MCF 10A (cell line): ENCODE results near the gene CYTH1. TPM values are rescaled to one million over a fixed set of nuclear protein-coding genes. Genes with fewer than 3 reads are reported as not detected.

Experiments
- BruUV-seq: library from RNA; stranded (reverse); fragments of 400-500 nt; replicated peaks from 2 replicates; lab custom pipeline; 2021; lab: Mats Ljungman, UMichigan
- CTCF ChIA-PET: fragments of 300-600 bp; sonication (Branson Sonifier 250); formaldehyde crosslinking; extraction: SDS; loops from one replicate; lab custom pipeline; 2021; ENCODE audit warnings: antibody characterized with exemption, inconsistent platforms; lab: Yijun Ruan, JAX
- POLR2A ChIA-PET: fragments of 300-600, 350-650 bp; sonication (Branson Sonifier 250); formaldehyde crosslinking; extraction: SDS; loops from one replicate; lab custom pipeline; 2020; ENCODE audit warnings: antibody characterized with exemption, inconsistent platforms; lab: Yijun Ruan, JAX
- DNase-seq: peaks from one replicate; pipeline ENCODE4 v3.0.0-alpha.2; 2018; ENCODE audit not compliant: unreplicated experiment
- H3K27ac Mint-ChIP-seq: one replicate; pipeline ENCODE4 v1.8.0; 2022; ENCODE audit warnings: mild to moderate bottlenecking, low read depth, mixed read lengths; ENCODE audit not compliant: unreplicated experiment
- H3K27me3 Mint-ChIP-seq: one replicate; pipeline ENCODE4 v1.8.0; 2022; ENCODE audit warnings: mixed read lengths; ENCODE audit not compliant: insufficient read depth, unreplicated experiment
- H3K36me3 Mint-ChIP-seq: one replicate; pipeline ENCODE4 v1.8.0; 2022; ENCODE audit warnings: mild to moderate bottlenecking, moderate library complexity, mixed read lengths; ENCODE audit not compliant: insufficient read depth, unreplicated experiment
- H3K4me1 Mint-ChIP-seq: one replicate; pipeline ENCODE4 v1.8.0; 2022; ENCODE audit warnings: mixed read lengths; ENCODE audit not compliant: insufficient read depth, unreplicated experiment
- H3K4me3 Mint-ChIP-seq: one replicate; pipeline ENCODE4 v1.8.0; 2022; ENCODE audit warnings: mild to moderate bottlenecking, moderate library complexity, mixed read lengths; ENCODE audit not compliant: unreplicated experiment
- H3K9me3 Mint-ChIP-seq: one replicate; pipeline ENCODE4 v1.8.0; 2022; ENCODE audit warnings: mixed read lengths; ENCODE audit not compliant: unreplicated experiment
- CTCF ChIP-seq: fragments of 200-600 bp; IDR thresholded peaks from one replicate; pipeline ENCODE4 v1.8.0; 2022; ENCODE audit warnings: antibody characterized with exemption, mild to moderate bottlenecking; ENCODE audit not compliant: unreplicated experiment
- intact Hi-C: fragments of 100-400 bp; cut with micrococcal nuclease; formaldehyde crosslinking; loops from 2 replicates; pipeline ENCODE4 v1.14.1; 2022
- total RNA-seq: library from RNA; stranded (reverse); gene quantifications from 2 replicates; pipeline ENCODE4 v1.2.3, GENCODE V29; 2022

Gene CYTH1
- total RNA-seq, 1 experiment from 2014 or later = 38.5 TPM

GRCh38 chr17:78826836-78827509 is 44.9 kb upstream of the CYTH1 start:
- Mint-ChIP-seq H3K4me1 (peaks cover 5% of the 10 kb centered on the region), H3K4me3 (no peak overlapping the region), H3K27ac (no peak overlapping the region), H3K9me3 (no peaks in the 10 kb centered on the region), H3K27me3 (no peaks in the 10 kb centered on the region), H3K36me3 (peaks cover 83% of the 10 kb centered on the region)
- intact Hi-C loops = no loop called here
- DNase-seq = no peak
- ChIA-PET POLR2A (no interaction called here), CTCF (interaction anchor here (1.2 kb wide), 1 partner anchor 9 kb away, joined by 3 read pairs; no protein-coding TSS in a partner anchor)
- TF ChIP-seq CTCF = no peak
- no TSS peak for BruUV-seq

- ChIA-PET POLR2A (interaction anchor here (1.5 kb wide), 1 partner anchor 12 kb away, joined by 3 read pairs; no protein-coding TSS in a partner anchor), CTCF (interaction anchor here (0.6 to 1.2 kb wide), 2 partner anchors 8 to 12 kb away, joined by 3 read pairs; no protein-coding TSS in a partner anchor)
- no TSS peak for BruUV-seq
- Mint-ChIP-seq H3K4me1 (peaks cover 5% of the 10 kb centered on the region), H3K27me3 (no peaks in the 10 kb centered on the region), H3K27ac (no peak overlapping the region), H3K9me3 (no peaks in the 10 kb centered on the region), H3K4me3 (no peak overlapping the region), H3K36me3 (peaks cover 83% of the 10 kb centered on the region)
- TF ChIP-seq CTCF = no peak
- DNase-seq = no peak
- intact Hi-C loops = no loop called here
Observed at GRCh38 chr17:78826421-78826820, 44.3 kb upstream of the CYTH1 start.

- CTCF ChIA-PET = interaction anchor here (0.6 kb wide), 1 partner anchor 12 kb away, joined by 3 read pairs; no protein-coding TSS in a partner anchor
- no peaks in the 10 kb centered on the region for H3K9me3 Mint-ChIP-seq
- H3K36me3 Mint-ChIP-seq = peaks cover 83% of the 10 kb centered on the region
- H3K4me3 Mint-ChIP-seq = no peak overlapping the region
- H3K27ac Mint-ChIP-seq = no peak overlapping the region
- TF ChIP-seq CTCF = no peak
- no peaks in the 10 kb centered on the region for H3K27me3 Mint-ChIP-seq
- BruUV-seq = no TSS peak
- intact Hi-C loops = no loop called here
- H3K4me1 Mint-ChIP-seq = peaks cover 5% of the 10 kb centered on the region
- POLR2A ChIA-PET = interaction anchor here (1.5 kb wide), 1 partner anchor 13 kb away, joined by 3 read pairs; no protein-coding TSS in a partner anchor
- DNase-seq = no peak
Observed at GRCh38 chr17:78825696-78826095, 43.6 kb upstream of the CYTH1 start.

- Mint-ChIP-seq H3K27ac (peak overlapping the region; percentile 43), H3K36me3 (peaks cover 86% of the 10 kb centered on the region), H3K4me1 (peaks cover 5% of the 10 kb centered on the region), H3K4me3 (no peak overlapping the region), H3K27me3 (no peaks in the 10 kb centered on the region), H3K9me3 (no peaks in the 10 kb centered on the region)
- intact Hi-C loops = no loop called here
- ChIA-PET POLR2A (no interaction called here), CTCF (no interaction called here)
- TF ChIP-seq CTCF = no peak
- BruUV-seq = no TSS peak
- no peak for DNase-seq
Observed at GRCh38 chr17:78824240-78824639, 42.2 kb upstream of the CYTH1 start.
